ENCODE measurements around the gene TMEM242.

TMEM242 gene

GRCh38 chr6:157323255-157323965, at the start of gene TMEM242:
Gene TMEM242 (minus strand): TSS chr6:157323519. CDS start chr6:157323499, 20 bp downstream.
- peak; percentile 85 for DNase-seq (ENCODE audit: low read depth)
- TF ChIP-seq CTCF (IDR thresholded peaks at IDR 0.05; ENCODE audit: low read depth, low read length, missing control alignments) = peak; percentile 36
- in situ Hi-C loops (cut with HindIII; ENCODE audit: low sequenced_read_pairs) = loop anchor here (5.0 kb wide), 3 partner anchors 49 to 559 kb away; no protein-coding TSS in a partner anchor
- H3K4me3 ChIP-seq (ENCODE audit: low read depth, low read length) = peak within 1 kb of the TSS; percentile 73

- in situ Hi-C loops (cut with HindIII; ENCODE audit: low sequenced_read_pairs) = loop anchor here (5.0 kb wide), 1 partner anchor 50 kb away; the partner anchor contains the start of gene TMEM242
- TF ChIP-seq CTCF (IDR thresholded peaks at IDR 0.05; ENCODE audit: low read depth, low read length, missing control alignments) = no peak
- H3K4me3 ChIP-seq (ENCODE audit: low read depth, low read length) = no peak overlapping the region
- no peak for DNase-seq (ENCODE audit: low read depth)
Observed at GRCh38 chr6:157372501-157373280, 49.4 kb upstream of the TMEM242 start.

GRCh38 chr6:157370755-157371154, 47.4 kb upstream of the TMEM242 start:
- no peak for DNase-seq (ENCODE audit: low read depth)
- TF ChIP-seq CTCF (IDR thresholded peaks at IDR 0.05; ENCODE audit: low read depth, low read length, missing control alignments) = no peak
- H3K4me3 ChIP-seq (ENCODE audit: low read depth, low read length) = no peak overlapping the region
- in situ Hi-C loops (cut with HindIII; ENCODE audit: low sequenced_read_pairs) = loop anchor here (5.0 kb wide), 1 partner anchor 48 kb away; the partner anchor contains the start of gene TMEM242

GRCh38 chr6:157368359-157369049, 45.2 kb upstream of the TMEM242 start:
- in situ Hi-C loops (cut with HindIII; ENCODE audit: low sequenced_read_pairs) = no loop called here
- no peak for TF ChIP-seq CTCF (IDR thresholded peaks at IDR 0.05; ENCODE audit: low read depth, low read length, missing control alignments)

GRCh38 chr6:157366648-157367047, 43.3 kb upstream of the TMEM242 start:
- in situ Hi-C loops (cut with HindIII; ENCODE audit: low sequenced_read_pairs) = no loop called here

More at GRCh38 chr6:157368359-157369049, 45.2 kb upstream of the TMEM242 start:
- H3K4me3 ChIP-seq (ENCODE audit: low read depth, low read length) = no peak overlapping the region
- no peak for DNase-seq (ENCODE audit: low read depth)

More at GRCh38 chr6:157366648-157367047, 43.3 kb upstream of the TMEM242 start:
- no peak for DNase-seq (ENCODE audit: low read depth)
- no peak overlapping the region for H3K4me3 ChIP-seq (ENCODE audit: low read depth, low read length)
- TF ChIP-seq CTCF (IDR thresholded peaks at IDR 0.05; ENCODE audit: low read depth, low read length, missing control alignments) = no peak
